Progenitor cell of endocrine pancreas (in vitro differentiated cells): Measurements from ENCODE around the gene PCYOX1L. TPM values are rescaled to one million over a fixed set of nuclear protein-coding genes. Genes with fewer than 3 reads are reported as not detected.
"Not testable (repeated sequence)": the region's sequence is repeated elsewhere in the genome, so short reads cannot be mapped to it uniquely, and the experiment has no call there.

ENCODE experiments used
- DNase-seq: peaks from one replicate; pipeline ENCODE4 v3.0.0; 2021; ENCODE audit warnings: low spot score; ENCODE audit not compliant: unreplicated experiment
- H3K27ac Mint-ChIP-seq: 2 replicates; pipeline ENCODE4 v1.8.0; 2021; ENCODE audit warnings: mild to moderate bottlenecking, moderate library complexity, mixed read lengths
- H3K27me3 Mint-ChIP-seq: 2 replicates; pipeline ENCODE4 v1.8.0; 2021; ENCODE audit warnings: mixed read lengths
- H3K36me3 Mint-ChIP-seq: 2 replicates; pipeline ENCODE4 v1.8.0; 2022; ENCODE audit warnings: mixed read lengths; ENCODE audit not compliant: insufficient read depth
- H3K4me1 Mint-ChIP-seq: 2 replicates; pipeline ENCODE4 v1.8.0; 2021; ENCODE audit warnings: low read depth, mixed read lengths
- H3K4me3 Mint-ChIP-seq: 2 replicates; pipeline ENCODE4 v1.8.0; 2021; ENCODE audit warnings: low read depth, mild to moderate bottlenecking, moderate library complexity, mixed read lengths
- H3K9me3 Mint-ChIP-seq: 2 replicates; pipeline ENCODE4 v1.8.0; 2021; ENCODE audit warnings: low read depth, mixed read lengths
- CTCF ChIP-seq: fragments of 200-600 bp; sonication (generic); IDR thresholded peaks from one replicate; pipeline ENCODE4 v1.5.0; 2021; ENCODE audit warnings: antibody characterized with exemption, mild to moderate bottlenecking; ENCODE audit not compliant: unreplicated experiment
- total RNA-seq: library from RNA; stranded (reverse); gene quantifications from 2 replicates; pipeline ENCODE4 v1.2.1, GENCODE V29; 2021

Gene PCYOX1L
- total RNA-seq, 1 donor from 2014 or later, result 20.6 TPM

- Mint-ChIP-seq H3K27me3 (no peaks in the 10 kb centered on the region), H3K4me3 (no peak overlapping the region), H3K36me3 (no peaks in the 10 kb centered on the region), H3K9me3 (no peaks in the 10 kb centered on the region), H3K4me1 (no peaks in the 10 kb centered on the region), H3K27ac (no peak overlapping the region)
- DNase-seq, result no peak
- TF ChIP-seq CTCF, result no peak
Observed at GRCh38 chr5:149389552-149390495, 32.0 kb downstream of the PCYOX1L start.

GRCh38 chr5:149391076-149391475, 33.2 kb downstream of the PCYOX1L start:
- H3K36me3 Mint-ChIP-seq, H3K27me3 Mint-ChIP-seq, DNase-seq, H3K9me3 Mint-ChIP-seq, H3K4me1 Mint-ChIP-seq, H3K27ac Mint-ChIP-seq, H3K4me3 Mint-ChIP-seq: not testable (repeated sequence)

- DNase-seq, result no peak
- no peaks in the 10 kb centered on the region for H3K36me3 Mint-ChIP-seq
- no peaks in the 10 kb centered on the region for H3K27me3 Mint-ChIP-seq
- no peaks in the 10 kb centered on the region for H3K4me1 Mint-ChIP-seq
- TF ChIP-seq CTCF, result no peak
- H3K9me3 Mint-ChIP-seq, result no peaks in the 10 kb centered on the region
- no peak overlapping the region for H3K4me3 Mint-ChIP-seq
- H3K27ac Mint-ChIP-seq, result no peak overlapping the region
Observed at GRCh38 chr5:149391524-149391923, 33.7 kb downstream of the PCYOX1L start.

GRCh38 chr5:149392718-149393117, 34.9 kb downstream of the PCYOX1L start:
- Mint-ChIP-seq H3K27me3 (peaks cover 3% of the 10 kb centered on the region), H3K4me3 (no peak overlapping the region), H3K36me3 (no peaks in the 10 kb centered on the region), H3K4me1 (no peaks in the 10 kb centered on the region), H3K9me3 (no peaks in the 10 kb centered on the region), H3K27ac (no peak overlapping the region)
- no peak for DNase-seq
- TF ChIP-seq CTCF, result no peak

GRCh38 chr5:149394996-149395395, 37.1 kb downstream of the PCYOX1L start:
- not testable (repeated sequence) for H3K4me1 Mint-ChIP-seq, H3K27ac Mint-ChIP-seq, H3K36me3 Mint-ChIP-seq, H3K9me3 Mint-ChIP-seq, H3K4me3 Mint-ChIP-seq, H3K27me3 Mint-ChIP-seq, DNase-seq

GRCh38 chr5:149397530-149397929, 39.7 kb downstream of the PCYOX1L start:
- Mint-ChIP-seq H3K4me1 (peaks cover 2% of the 10 kb centered on the region), H3K36me3 (no peaks in the 10 kb centered on the region), H3K9me3 (no peaks in the 10 kb centered on the region), H3K27ac (no peak overlapping the region), H3K27me3 (peaks cover 3% of the 10 kb centered on the region), H3K4me3 (no peak overlapping the region)
- no peak for DNase-seq
- TF ChIP-seq CTCF, result no peak

- H3K27ac Mint-ChIP-seq, DNase-seq, H3K36me3 Mint-ChIP-seq, H3K27me3 Mint-ChIP-seq, H3K9me3 Mint-ChIP-seq, H3K4me3 Mint-ChIP-seq, H3K4me1 Mint-ChIP-seq: not testable (repeated sequence)
Observed at GRCh38 chr5:149398747-149399266, 41.0 kb downstream of the PCYOX1L start.
